Measurements from ENCODE around the gene SNX1.

DNA sequence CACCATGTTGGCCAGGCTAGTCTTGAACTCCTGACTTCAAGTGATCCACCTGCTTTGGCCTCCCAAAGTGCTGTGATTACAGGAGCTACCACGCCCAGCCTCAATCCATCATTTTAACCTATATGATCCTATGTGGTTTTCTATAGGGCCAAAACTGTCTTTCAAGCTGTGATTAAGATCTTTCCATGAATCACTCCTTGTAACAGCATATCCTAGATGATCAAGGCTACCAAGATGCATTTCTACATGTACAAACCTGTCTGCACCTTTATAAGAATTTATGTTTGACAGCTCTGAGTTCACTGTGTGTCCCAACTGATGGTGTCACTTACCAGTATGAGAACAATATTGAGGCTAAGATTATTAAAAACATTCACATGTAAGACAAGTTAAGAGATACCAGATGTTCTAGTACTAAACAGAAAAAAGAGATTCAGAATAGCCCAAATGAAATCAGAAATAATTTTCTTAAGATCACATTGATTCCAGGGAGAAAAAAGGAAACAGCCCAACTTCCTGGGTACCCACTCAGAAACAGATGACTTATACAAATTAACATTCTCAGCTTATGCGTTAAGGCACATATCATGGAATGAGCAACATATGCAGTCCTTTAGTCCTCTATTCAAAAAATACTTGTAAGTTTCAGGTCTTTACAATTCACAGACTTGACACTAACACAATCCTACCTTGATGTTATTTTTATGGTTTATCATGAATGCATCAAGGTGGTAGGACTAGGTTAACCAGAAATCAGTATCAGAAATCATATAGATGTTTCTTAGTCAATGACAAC, 91.8 kb downstream of the SNX1 start:
- TF ChIP-seq, protein P1, sequence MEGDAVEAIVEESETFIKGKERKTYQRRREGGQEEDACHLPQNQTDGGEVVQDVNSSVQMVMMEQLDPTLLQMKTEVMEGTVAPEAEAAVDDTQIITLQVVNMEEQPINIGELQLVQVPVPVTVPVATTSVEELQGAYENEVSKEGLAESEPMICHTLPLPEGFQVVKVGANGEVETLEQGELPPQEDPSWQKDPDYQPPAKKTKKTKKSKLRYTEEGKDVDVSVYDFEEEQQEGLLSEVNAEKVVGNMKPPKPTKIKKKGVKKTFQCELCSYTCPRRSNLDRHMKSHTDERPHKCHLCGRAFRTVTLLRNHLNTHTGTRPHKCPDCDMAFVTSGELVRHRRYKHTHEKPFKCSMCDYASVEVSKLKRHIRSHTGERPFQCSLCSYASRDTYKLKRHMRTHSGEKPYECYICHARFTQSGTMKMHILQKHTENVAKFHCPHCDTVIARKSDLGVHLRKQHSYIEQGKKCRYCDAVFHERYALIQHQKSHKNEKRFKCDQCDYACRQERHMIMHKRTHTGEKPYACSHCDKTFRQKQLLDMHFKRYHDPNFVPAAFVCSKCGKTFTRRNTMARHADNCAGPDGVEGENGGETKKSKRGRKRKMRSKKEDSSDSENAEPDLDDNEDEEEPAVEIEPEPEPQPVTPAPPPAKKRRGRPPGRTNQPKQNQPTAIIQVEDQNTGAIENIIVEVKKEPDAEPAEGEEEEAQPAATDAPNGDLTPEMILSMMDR (conservative IDR thresholded peaks at IDR 0.05; ENCODE audit: low read length), result no peak
- TF ChIP-seq EZH2phosphoT487 (IDR thresholded peaks at IDR 0.05; ENCODE audit: borderline replicate concordance), result no peak

Measured in Loucy (cell line).